GM12891 (cell line): ENCODE results near the gene TMEM231.

Experiments
- PAX5 ChIP-seq: IDR thresholded peaks from 2 replicates; pipeline ENCODE4 v1.6.1; 2011; ENCODE audit warnings: low read length, moderate library complexity, mild to moderate bottlenecking; ENCODE audit not compliant: insufficient read depth, severe bottlenecking
- POLR2A ChIP-seq: IDR thresholded peaks from 2 replicates; pipeline ENCODE4 v1.6.1; 2011; ENCODE audit warnings: low read depth, low read length, control low read depth
- POLR2AphosphoS5 ChIP-seq: IDR thresholded peaks from 2 replicates; pipeline ENCODE4 v1.6.1; 2011; ENCODE audit warnings: low read depth, low read length, control low read depth
- POU2F2 ChIP-seq: IDR thresholded peaks from 2 replicates; pipeline ENCODE4 v1.6.1; 2011; ENCODE audit warnings: low read depth, mild to moderate bottlenecking, control low read depth, low read length, moderate library complexity
- SPI1 ChIP-seq: IDR thresholded peaks from 2 replicates; pipeline ENCODE4 v1.6.1; 2011; ENCODE audit warnings: low read depth, low read length, control low read depth
- TAF1 ChIP-seq: IDR thresholded peaks from 2 replicates; pipeline ENCODE4 v1.6.1; 2011; ENCODE audit warnings: low read depth, low read length, control low read depth

DNA sequence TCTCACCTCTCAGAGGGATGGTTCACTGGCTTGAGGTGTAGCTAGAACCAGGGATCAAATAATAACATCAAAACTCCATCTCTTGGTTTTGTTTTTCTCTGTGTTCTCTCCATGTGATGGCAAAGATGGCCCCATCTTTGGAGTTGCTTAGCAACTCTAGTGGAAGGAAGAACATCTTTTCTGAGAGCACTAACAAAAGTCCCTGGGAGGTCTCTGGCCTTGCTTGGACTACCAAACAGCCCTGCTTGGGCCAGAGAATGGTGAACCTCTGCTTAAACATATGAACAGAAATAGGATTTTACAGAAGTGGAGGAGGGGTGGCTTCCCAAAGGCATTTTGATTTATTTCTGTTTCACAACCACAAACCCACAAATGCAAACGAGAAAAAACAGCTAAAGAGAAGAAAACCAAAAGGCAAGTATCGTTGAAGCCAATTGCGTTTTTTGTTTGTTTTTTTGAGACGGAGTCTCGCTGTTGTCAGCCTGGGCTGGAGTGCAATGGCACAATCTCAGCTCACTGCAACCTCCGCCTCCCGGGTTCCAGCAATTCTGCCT is 23.3 kb upstream of the TMEM231 start:
- TF ChIP-seq POLR2A (no peak), POLR2AphosphoS5 (no peak), SPI1 (no peak), POU2F2 (no peak), TAF1 (no peak), PAX5 (no peak)
